ENCODE data around the gene ZSCAN26.
"Not testable (repeated sequence)": the region's sequence is repeated elsewhere in the genome, so short reads cannot be mapped to it uniquely, and the experiment has no call there.

DNA sequence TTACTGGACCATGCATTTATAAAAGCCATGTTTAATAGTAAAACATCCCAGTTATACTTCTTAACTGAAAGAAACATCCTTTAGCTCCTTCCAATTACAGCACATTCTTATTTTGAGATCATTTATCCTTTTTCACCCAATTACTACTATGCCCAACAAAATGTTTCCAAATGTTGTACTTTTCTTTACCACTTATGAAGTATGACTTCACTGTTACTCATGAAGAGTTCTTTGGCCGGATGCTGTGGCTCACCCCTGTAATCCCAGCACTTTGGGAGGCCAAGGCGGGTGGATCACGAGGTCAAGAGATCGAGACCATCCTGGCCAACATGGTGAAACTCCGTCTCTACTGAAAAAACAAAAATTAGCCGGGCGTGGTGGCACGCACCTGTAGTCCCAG lies 50.9 kb downstream of the ZSCAN26 start:
- TF ChIP-seq, protein P1, sequence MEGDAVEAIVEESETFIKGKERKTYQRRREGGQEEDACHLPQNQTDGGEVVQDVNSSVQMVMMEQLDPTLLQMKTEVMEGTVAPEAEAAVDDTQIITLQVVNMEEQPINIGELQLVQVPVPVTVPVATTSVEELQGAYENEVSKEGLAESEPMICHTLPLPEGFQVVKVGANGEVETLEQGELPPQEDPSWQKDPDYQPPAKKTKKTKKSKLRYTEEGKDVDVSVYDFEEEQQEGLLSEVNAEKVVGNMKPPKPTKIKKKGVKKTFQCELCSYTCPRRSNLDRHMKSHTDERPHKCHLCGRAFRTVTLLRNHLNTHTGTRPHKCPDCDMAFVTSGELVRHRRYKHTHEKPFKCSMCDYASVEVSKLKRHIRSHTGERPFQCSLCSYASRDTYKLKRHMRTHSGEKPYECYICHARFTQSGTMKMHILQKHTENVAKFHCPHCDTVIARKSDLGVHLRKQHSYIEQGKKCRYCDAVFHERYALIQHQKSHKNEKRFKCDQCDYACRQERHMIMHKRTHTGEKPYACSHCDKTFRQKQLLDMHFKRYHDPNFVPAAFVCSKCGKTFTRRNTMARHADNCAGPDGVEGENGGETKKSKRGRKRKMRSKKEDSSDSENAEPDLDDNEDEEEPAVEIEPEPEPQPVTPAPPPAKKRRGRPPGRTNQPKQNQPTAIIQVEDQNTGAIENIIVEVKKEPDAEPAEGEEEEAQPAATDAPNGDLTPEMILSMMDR (conservative IDR thresholded peaks at IDR 0.05; ENCODE audit: low read depth, low read length) = not testable (repeated sequence)
- not testable (repeated sequence) for TF ChIP-seq CHD1 (IDR thresholded peaks at IDR 0.05; ENCODE audit: low read depth, low read length); POLR2A (IDR thresholded peaks at IDR 0.05; ENCODE audit: low read depth, low read length); RCOR1 (IDR thresholded peaks at IDR 0.05; ENCODE audit: insufficient replicate concordance, low read length); MAFK (IDR thresholded peaks at IDR 0.05; ENCODE audit: low read depth, low read length)

All from IMR-90 (cell line).